ENCODE measurements around the gene IRX4. TPM values are rescaled to one million over a fixed set of nuclear protein-coding genes. Genes with fewer than 3 reads are reported as not detected.

IRX4 gene
- total RNA-seq (2014; rRNA removed; shearing (Covaris generic)), result not detected in 2 replicates

- DNase-seq (ENCODE audit: low spot score), result no peak
Measured at GRCh38 chr5:1882337-1883119, at the start of gene IRX4. Gene IRX4, minus strand, starts transcription at chr5:1882925. Its CDS starts 278 bp downstream, at chr5:1882647.

- no peak for DNase-seq (ENCODE audit: low spot score)
Measured at GRCh38 chr5:1931604-1932231, 49.0 kb upstream of the IRX4 start.

DNA sequence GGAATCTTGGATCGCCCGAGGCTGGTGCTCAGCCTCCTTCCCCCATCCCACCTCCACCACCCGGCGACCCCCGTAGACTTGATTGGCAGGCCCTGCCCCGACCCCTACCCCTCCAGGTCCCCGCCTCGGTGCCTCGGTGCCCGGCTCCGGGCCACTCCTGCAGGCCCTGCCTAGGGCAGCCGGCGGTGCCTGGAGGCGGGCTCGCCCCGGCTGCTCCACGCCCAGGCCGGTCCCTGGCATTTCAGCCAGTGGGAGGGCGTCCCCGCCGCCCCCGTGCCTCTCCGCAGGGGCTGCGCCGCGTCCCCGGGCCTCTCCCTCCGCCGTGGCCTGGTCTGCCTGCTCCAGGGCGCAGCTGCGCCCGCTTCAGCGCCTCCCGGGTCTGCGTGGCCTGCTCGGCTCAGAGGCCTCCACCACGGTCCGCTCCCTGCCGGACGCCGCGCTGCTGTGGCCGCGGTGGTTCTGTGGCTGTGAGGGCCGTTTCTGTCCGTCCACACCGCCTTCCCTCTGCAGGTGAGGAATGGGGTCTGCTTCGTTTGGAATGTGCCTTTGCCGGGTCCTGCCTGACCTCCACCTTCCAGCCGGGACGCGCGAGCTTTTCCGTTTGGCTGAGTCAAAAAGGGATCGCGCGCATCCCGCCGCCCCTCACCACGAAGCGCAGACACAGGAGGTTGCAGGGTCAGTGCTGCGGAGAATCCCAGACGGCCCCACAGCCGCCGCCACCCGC, 48.3 kb upstream of the IRX4 start:
- no peak for DNase-seq (ENCODE audit: low spot score)

- no peak for DNase-seq (ENCODE audit: low spot score)
Measured at GRCh38 chr5:1930501-1930879, 47.8 kb upstream of the IRX4 start.

- DNase-seq (ENCODE audit: low spot score), result no peak
Measured at GRCh38 chr5:1929108-1929991, 46.6 kb upstream of the IRX4 start.

GRCh38 chr5:1926471-1927341, 44.0 kb upstream of the IRX4 start:
- no peak for DNase-seq (ENCODE audit: low spot score)

GRCh38 chr5:1926071-1926440, 43.3 kb upstream of the IRX4 start:
- DNase-seq (ENCODE audit: low spot score), result no peak

DNA sequence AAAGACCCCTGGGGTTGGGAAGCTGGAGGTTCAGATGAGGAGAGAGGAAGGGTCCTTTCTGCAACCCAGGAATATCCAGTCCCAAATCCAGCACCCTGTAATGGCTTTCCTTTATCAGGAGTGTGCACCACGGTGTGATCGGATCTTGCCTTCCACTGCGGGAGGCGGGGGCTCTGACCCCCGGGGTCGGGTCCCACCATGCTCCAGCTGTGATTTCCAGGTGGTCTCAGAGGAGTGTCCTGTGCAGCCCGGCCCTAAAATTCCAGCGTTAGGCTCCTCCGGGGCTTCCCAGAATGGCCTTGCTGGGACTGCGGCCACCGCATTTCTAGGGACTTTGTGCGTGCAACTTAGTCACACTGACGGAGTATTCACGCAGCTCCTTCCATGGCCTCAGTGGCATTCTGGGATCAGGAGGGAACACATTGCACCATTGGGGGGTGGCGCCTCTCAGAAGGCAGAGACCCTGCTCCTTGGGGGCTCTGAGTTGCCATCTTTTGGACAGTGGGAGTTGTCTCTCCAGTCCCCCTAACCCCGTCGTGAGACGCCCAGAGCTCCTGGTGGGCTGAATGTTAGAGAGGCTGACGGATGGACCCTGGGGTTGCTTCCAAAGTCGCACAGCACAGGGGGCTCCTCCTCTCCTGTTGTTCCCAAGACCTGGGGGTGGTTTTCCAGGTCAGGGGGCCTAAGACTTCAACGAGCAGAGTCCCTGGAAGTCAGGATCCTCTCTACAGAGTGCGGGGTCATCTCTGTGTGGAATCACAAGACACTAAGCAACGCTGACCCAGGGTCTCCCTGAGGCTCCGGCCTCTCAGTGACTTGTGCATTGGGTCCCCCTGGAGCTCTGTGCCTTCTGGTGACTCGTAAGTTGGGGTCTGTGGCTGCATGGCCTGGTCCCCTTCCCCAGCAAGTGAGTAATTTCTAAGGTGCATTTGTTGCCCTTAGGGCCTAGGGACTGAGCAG, 42.7 kb upstream of the IRX4 start:
- no peak for DNase-seq (ENCODE audit: low spot score)

DNA sequence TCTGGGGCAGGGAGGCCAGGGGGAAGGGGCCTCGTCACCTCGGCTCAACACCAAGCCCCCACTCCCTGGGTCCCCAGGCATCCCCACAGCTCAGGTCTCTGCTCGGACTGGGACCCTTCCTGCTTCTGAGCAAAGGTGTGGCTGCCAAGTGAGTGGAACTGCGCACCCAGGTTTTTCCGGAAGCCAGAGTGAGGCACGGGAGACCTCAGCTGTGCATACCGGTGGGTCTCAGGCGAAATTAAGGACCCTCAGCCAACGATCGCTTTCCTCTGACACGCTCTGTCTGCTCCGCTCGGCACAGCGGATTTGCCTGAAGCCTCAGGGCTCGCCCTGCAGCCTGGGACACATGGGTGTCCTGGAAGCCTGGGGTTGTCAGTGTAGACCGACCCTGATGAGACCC, 41.0 kb upstream of the IRX4 start:
- DNase-seq (ENCODE audit: low spot score), result no peak

DNA sequence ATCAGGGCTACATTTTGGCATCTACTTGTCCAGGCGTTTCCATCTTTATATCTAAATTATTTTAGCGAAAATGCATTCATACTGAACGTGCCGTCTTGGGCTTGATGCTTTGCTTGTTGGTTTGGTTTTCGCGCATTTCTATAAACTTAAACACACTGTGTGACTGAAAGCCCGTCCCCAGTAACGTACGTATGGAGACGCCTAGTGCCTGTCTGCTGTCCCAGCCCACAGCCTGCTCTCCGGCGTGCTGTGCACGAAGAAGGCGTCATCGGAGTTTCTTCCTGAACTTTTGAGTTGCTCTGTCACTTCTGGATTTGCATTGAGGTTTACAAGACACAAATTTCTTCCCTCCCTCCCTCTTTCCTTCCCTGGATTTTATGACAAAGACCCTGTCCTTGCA, 40.6 kb upstream of the IRX4 start:
- no peak for DNase-seq (ENCODE audit: low spot score)

DNA sequence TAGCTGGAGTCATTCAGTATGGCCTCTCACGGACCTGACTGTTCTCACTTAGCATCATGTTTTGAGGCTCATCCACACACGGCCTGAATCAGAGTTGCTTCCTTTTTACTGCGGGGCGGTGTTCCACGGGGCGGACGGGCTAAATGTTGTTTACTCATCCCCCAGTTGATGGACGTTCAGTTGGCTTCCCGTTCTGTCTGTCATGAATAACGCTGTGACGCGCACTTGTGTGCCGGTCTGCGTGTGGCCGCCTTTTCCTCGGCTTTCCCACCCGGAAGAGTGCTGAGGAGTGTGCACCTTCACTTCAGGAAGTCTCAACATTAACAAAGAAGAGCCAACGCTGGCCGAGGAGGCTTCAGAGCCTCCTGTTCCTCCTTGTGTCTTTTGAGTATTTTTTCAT, 39.0 kb upstream of the IRX4 start:
- no peak for DNase-seq (ENCODE audit: low spot score)

GRCh38 chr5:1919750-1920149, 37.0 kb upstream of the IRX4 start:
- DNase-seq (ENCODE audit: low spot score), result peak; percentile 20

DNA sequence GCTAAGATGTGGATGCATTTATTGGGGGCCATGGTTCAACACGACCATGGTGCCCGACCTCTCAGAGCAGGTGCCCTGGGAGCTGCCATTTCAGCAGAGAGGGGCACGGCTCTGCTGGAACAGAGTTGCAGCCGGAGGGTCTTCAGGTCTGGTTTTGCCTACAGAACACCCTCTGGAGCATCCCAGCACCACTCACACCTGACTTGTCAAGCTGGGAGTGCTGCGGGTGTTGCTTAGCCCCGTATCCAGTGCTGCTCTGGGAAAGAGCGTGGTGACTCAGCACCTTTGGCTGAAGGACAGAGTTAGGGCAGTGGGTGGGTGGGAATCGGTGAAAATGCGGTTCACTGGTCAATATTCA, 36.5 kb upstream of the IRX4 start:
- no peak for DNase-seq (ENCODE audit: low spot score)

- DNase-seq (ENCODE audit: low spot score), result no peak
Measured at GRCh38 chr5:1918488-1919208, 35.9 kb upstream of the IRX4 start.

- DNase-seq (ENCODE audit: low spot score), result peak; percentile 10
Measured at GRCh38 chr5:1917830-1918487, 35.2 kb upstream of the IRX4 start.

GRCh38 chr5:1916041-1917001, 33.6 kb upstream of the IRX4 start:
- DNase-seq (ENCODE audit: low spot score), result no peak

DNA sequence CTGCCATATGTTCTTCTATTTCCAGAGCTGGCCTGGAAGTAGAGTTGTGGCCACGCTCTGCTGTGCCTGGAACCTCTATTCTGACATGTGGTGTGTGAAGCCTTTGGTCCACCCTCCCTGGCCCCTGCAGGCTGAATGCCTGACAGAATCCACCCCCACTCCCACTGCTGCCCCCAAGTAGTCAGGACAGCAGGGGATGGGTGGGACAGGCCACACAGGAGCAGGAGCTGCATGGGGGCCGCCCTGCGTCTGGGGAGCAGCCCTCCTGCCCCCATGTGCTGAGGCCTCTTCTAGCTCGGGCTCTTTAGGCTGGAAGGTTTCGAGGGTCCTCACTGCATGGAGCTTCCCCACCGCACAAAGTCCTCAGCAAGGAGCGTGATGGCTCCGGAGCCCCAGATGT, 32.6 kb upstream of the IRX4 start:
- no peak for DNase-seq (ENCODE audit: low spot score)

All from HT-29 (cell line).